ENCODE results near the gene MID1.

The MID1 gene

DNA sequence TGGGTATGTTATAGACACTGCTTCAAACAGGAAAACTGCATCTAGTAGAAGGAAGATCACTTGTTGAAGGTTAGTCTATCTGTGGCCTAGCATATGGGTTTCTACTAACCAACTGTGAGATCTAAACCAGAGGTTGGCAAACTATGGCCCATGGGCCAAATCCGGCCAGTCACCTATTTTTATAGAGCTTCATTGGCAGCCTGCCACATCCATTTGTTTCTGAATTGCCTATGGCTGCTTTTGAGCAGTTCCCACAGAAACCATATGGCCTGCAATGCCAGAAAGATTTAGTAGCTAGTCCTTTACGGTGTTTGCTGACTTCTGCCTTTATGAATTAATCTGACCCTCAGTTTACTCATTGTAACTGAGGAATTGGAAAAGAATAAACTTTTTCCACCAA, 71.1 kb downstream of the MID1 start:
- no peak overlapping the region for H3K27ac Mint-ChIP-seq
- TF ChIP-seq, protein P1, sequence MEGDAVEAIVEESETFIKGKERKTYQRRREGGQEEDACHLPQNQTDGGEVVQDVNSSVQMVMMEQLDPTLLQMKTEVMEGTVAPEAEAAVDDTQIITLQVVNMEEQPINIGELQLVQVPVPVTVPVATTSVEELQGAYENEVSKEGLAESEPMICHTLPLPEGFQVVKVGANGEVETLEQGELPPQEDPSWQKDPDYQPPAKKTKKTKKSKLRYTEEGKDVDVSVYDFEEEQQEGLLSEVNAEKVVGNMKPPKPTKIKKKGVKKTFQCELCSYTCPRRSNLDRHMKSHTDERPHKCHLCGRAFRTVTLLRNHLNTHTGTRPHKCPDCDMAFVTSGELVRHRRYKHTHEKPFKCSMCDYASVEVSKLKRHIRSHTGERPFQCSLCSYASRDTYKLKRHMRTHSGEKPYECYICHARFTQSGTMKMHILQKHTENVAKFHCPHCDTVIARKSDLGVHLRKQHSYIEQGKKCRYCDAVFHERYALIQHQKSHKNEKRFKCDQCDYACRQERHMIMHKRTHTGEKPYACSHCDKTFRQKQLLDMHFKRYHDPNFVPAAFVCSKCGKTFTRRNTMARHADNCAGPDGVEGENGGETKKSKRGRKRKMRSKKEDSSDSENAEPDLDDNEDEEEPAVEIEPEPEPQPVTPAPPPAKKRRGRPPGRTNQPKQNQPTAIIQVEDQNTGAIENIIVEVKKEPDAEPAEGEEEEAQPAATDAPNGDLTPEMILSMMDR (IDR thresholded peaks at IDR 0.05) = no peak
- peaks cover 9% of the 10 kb centered on the region for H3K36me3 Mint-ChIP-seq (ENCODE audit: low read depth)
- DNase-seq = no peak
- H3K9me3 Mint-ChIP-seq = peaks cover 29% of the 10 kb centered on the region
- no peak overlapping the region for H3K4me3 Mint-ChIP-seq
- peaks cover 4% of the 10 kb centered on the region for H3K4me1 Mint-ChIP-seq
- no peaks in the 10 kb centered on the region for H3K27me3 Mint-ChIP-seq (ENCODE audit: low read depth, poor library complexity)

- no peak for DNase-seq
- Mint-ChIP-seq H3K27me3 (ENCODE audit: low read depth, poor library complexity) (no peaks in the 10 kb centered on the region), H3K4me3 (no peak overlapping the region)
Measured at GRCh38 chrX:10548688-10549087, 71.7 kb downstream of the MID1 start.

GRCh38 chrX:10545882-10546281, 74.5 kb downstream of the MID1 start:
- no peak for DNase-seq
- Mint-ChIP-seq H3K27me3 (ENCODE audit: low read depth, poor library complexity) (no peaks in the 10 kb centered on the region), H3K4me1 (peaks cover 6% of the 10 kb centered on the region), H3K9me3 (peaks cover 23% of the 10 kb centered on the region), H3K4me3 (no peak overlapping the region), H3K27ac (no peak overlapping the region), H3K36me3 (ENCODE audit: low read depth) (no peaks in the 10 kb centered on the region)
- TF ChIP-seq, protein P1 (IDR thresholded peaks at IDR 0.05) = no peak

More at GRCh38 chrX:10548688-10549087, 71.7 kb downstream of the MID1 start:
- Mint-ChIP-seq H3K27ac (no peak overlapping the region), H3K9me3 (peaks cover 26% of the 10 kb centered on the region), H3K36me3 (ENCODE audit: low read depth) (peaks cover 9% of the 10 kb centered on the region), H3K4me1 (peaks cover 4% of the 10 kb centered on the region)
- TF ChIP-seq, protein P1 (IDR thresholded peaks at IDR 0.05) = no peak

DNA sequence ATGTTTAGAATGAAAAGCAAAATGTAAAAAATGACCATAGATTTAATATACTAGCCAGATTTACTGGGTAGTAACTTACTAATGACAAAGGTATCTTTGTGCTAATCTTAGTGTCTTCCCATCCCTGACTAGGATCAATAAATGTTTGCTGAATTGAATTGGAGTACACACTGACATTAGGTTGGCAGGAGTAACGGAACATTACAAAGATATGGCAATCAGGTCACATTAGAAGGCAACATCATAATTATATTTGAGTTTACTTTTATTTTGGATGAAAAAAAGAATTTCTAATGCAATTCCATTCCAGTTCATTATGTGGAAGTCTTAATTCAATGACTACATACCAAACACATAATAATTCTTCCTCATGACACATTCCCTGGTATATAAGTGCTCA, 77.8 kb downstream of the MID1 start:
- Mint-ChIP-seq H3K27me3 (ENCODE audit: low read depth, poor library complexity) (no peaks in the 10 kb centered on the region), H3K4me1 (peaks cover 16% of the 10 kb centered on the region), H3K9me3 (peaks cover 22% of the 10 kb centered on the region), H3K27ac (no peak overlapping the region), H3K4me3 (no peak overlapping the region), H3K36me3 (ENCODE audit: low read depth) (peaks cover 6% of the 10 kb centered on the region)
- TF ChIP-seq, protein P1 (IDR thresholded peaks at IDR 0.05) = no peak
- DNase-seq = no peak

GRCh38 chrX:10538831-10539230, 81.6 kb downstream of the MID1 start:
- H3K27me3 Mint-ChIP-seq (ENCODE audit: low read depth, poor library complexity) = no peaks in the 10 kb centered on the region
- H3K9me3 Mint-ChIP-seq = peaks cover 24% of the 10 kb centered on the region
- no peak for DNase-seq
- TF ChIP-seq, protein P1 (IDR thresholded peaks at IDR 0.05) = no peak
- no peak overlapping the region for H3K4me3 Mint-ChIP-seq
- peaks cover 21% of the 10 kb centered on the region for H3K4me1 Mint-ChIP-seq
- no peak overlapping the region for H3K27ac Mint-ChIP-seq
- peaks cover 6% of the 10 kb centered on the region for H3K36me3 Mint-ChIP-seq (ENCODE audit: low read depth)

DNA sequence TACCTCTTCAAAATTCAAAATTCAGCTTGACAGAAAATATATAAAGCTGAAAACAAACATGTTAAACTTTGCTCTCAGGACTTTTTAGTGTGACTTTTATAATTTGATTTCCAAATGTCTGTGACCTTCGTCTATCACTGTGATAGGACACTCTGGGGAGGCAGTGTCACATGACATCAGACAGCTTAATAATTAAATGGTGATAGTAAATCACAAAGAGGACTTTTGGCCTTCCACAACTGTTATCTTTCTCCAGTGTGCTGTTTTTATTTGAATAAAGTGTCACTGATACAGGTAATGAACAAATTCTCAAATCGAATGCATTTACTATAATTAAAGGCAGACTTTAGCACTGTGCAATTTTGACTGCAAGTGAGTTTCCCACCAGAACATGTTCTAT, 83.1 kb downstream of the MID1 start:
- Mint-ChIP-seq H3K9me3 (peaks cover 27% of the 10 kb centered on the region), H3K36me3 (ENCODE audit: low read depth) (peaks cover 6% of the 10 kb centered on the region), H3K4me3 (no peak overlapping the region), H3K27me3 (ENCODE audit: low read depth, poor library complexity) (no peaks in the 10 kb centered on the region), H3K4me1 (peaks cover 21% of the 10 kb centered on the region), H3K27ac (no peak overlapping the region)
- TF ChIP-seq, protein P1 (IDR thresholded peaks at IDR 0.05) = no peak
- DNase-seq = no peak

All from nephron progenitor cell (in vitro differentiated cells).